GM18511 (cell line): ENCODE data around the gene SEH1L.
"Not testable (repeated sequence)": the region's sequence is repeated elsewhere in the genome, so short reads cannot be mapped to it uniquely, and the experiment has no call there.

Experiments
- ATAC-seq: cut with Tn5 transposase; IDR thresholded peaks from one replicate; pipeline ENCODE4 v1.9.1; 2021; ENCODE audit warnings: mild to moderate bottlenecking, moderate library complexity; ENCODE audit not compliant: unreplicated experiment

Gene SEH1L, protein sequence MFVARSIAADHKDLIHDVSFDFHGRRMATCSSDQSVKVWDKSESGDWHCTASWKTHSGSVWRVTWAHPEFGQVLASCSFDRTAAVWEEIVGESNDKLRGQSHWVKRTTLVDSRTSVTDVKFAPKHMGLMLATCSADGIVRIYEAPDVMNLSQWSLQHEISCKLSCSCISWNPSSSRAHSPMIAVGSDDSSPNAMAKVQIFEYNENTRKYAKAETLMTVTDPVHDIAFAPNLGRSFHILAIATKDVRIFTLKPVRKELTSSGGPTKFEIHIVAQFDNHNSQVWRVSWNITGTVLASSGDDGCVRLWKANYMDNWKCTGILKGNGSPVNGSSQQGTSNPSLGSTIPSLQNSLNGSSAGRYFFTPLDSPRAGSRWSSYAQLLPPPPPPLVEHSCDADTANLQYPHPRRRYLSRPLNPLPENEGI

DNA sequence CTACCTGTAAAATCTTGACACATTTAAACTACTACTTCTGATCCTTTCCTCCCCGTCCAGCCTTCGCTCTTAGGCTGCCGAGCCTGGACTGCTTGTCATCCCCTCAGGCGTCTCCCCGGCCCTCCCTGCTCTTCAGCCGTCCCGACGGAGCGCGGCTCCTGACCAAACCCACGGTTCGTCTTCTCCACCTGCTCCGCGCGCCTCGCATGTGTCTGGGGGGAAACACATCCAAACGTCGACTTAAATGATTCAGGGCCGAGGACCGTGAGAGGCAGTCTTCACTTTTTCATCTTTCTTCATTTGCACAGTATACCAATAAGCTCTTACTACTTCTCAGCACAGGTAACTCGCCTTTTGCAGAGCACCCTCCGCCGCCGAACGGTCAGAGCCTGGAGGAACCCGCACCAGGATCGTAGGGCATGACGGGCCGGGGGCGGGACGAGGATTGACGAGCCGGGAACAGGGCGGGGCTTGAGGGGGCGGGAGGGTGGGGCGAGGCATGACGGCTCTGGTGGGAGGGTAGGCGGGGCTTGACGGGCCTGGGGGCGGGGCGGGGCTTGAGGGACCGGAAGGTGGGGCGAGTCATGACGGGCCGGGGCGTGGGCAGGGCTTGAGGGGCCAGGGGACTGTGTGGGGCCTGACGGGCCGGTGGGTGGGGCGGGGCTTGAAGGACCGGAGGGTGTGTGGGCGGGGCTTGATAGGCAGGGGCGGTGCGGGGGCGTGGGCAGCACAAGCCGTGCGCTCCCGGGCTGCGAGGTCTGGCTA, at the start of gene SEH1L:
SEH1L (plus strand) TSS at position 727 of the 765 bp plus-strand sequence. CDS start 111 bp downstream, outside the sequence.
- peak; percentile 73 for ATAC-seq

DNA sequence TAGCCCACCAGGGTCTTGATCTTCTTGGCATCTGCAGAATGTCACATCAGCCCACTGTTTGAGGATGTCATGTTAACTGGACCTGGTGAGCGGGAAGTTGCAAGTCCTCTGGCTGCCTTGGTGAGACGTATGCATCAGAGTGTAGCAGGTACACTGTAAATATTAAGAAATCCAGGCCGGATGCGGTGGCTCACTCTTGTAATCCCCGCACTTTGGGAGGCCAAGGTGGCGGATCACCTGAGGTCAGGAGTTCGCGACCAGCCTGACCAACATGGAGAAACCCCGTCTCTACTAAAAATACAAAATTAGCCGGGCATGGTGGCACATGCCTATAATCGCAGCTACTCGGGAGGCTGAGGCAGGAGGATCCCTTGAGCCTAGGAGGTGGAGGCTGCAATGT, 46.6 kb upstream of the SEH1L start:
- not testable (repeated sequence) for ATAC-seq

GRCh38 chr18:12904012-12904516, 43.7 kb upstream of the SEH1L start:
- ATAC-seq: no peak

DNA sequence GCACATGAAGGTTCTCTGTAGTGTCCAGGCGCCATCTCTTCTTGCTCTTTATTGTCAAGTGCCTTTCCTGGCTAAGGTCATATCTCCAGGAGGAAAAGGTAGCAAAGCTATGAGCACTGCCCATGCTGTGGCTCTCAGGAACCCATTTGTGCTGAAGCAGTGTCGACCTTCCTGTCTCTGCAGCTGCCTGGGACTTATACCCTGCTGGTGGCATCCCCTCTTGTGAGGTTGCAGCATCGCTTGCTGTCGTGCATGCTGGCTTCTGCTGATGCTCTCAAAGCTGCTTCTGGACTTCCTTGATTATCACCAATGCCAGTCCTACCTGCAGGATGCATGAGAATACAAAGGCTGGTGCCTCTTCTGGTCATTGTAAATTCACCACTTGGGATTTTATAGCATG, 41.7 kb upstream of the SEH1L start:
- no peak for ATAC-seq

DNA sequence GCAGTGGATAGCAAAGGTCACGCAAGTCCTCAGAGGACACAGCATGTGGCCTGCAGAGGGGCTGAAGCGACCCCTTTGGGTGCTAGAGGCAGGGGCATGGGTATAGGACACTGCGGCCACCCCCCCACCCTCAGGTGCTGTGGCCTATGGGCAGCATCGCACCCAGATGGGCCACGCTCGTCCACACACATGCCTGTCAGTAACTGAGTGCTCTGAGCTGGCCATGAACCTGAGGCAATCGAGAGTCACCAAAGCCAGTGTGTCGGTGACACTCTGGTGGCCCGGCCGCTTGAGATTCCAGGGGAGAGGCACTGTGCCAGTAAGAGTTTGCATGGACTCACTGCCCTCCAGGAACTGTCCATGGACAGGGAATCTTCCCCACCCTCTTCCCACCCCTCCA, 41.0 kb upstream of the SEH1L start:
- ATAC-seq: no peak

DNA sequence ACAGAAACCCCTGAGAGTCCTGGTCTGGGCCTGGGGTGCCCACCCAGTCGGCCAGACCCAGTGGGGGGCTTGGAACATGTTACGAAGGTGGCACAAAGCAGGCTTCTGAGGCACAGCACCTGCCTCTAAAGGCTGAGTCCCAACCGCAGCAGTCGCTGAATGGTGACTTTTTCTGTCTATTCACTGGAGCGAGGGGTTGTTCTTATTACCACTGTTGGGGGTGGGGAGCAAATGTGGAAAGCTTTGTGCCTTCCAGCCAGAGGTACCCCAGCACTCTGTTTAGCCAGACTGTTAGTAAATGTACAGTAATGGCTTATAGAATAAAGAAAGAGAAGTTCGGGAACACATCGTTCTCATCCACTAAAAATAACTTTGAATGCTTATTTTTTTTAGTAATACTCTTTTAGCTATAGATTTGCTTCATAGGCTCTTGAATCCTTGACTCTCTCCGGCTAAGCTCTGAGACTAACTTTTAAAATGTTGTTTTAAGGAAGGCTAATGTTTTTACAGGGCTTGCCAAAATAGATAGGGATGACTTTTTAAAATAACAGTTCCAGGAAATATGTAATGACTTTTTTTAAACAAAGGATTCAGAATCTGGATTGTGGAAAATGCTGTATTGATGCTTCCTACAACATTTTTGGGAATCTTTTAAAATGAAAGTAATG, 40.4 kb upstream of the SEH1L start:
- no peak for ATAC-seq

DNA sequence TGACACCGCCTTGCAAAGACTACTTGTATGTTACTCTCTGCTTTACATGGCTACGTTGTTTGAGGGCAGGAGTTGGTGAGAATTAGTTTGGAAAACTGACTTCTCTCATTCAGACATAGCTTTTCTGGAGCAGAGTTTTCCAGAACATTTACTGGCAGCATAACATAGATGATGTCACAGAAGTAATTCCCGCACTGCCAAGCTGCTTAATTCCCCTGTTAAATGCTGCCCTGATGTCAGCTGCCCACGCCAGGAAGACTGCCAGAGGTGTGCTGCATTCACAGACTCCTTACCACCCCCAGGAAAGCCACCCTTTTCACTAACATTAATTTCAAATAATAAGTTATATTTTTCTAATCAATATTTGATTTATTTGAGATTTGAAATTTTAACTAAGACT, 39.1 kb upstream of the SEH1L start:
- ATAC-seq: no peak

GRCh38 chr18:12911025-12911928, 36.5 kb upstream of the SEH1L start:
- peak; percentile 56 for ATAC-seq

- ATAC-seq: no peak
Measured at GRCh38 chr18:12911929-12912703, 35.7 kb upstream of the SEH1L start.

DNA sequence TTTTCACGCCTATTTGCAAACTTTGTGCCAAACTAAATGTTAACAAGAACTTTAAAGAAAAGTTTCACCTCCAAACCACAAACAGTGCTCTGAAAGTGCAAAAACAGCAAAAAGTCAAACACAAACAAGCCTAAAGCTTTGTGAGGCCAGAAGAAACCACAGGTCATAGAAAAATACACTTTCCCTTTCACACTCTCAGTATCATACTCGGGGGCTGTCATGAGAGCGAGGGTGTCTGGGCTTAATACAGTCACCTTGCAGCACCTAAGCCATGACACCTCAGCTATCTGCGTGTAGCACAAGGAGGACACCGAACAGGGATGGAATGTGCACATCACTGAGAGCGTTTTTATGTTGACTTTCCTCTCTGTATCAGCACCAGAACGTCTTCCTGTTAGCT, 26.6 kb upstream of the SEH1L start:
- ATAC-seq: peak; percentile 75

GRCh38 chr18:12922266-12922665, 25.5 kb upstream of the SEH1L start:
- no peak for ATAC-seq

DNA sequence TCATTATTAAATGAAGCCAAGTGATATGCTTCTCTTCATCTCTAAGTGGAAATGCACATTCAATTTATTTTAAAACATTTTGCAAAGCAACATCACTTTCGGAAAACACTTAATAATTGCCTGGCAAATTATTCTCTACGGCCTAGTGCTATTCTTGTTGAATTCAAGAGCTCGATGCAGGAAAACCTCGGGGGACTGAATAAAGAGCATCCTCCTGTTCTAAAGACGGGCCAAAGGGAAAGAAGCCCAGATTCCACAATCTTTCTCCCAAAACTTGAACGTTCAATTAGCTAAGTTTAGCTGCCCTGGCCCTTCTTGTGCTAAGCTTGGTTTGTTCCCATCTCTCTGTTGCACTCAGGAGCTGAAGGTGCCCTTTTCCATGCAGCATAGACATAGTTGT, 23.2 kb upstream of the SEH1L start:
- ATAC-seq: no peak

- no peak for ATAC-seq
Measured at GRCh38 chr18:12928206-12928605, 19.6 kb upstream of the SEH1L start.

- ATAC-seq: no peak
Measured at GRCh38 chr18:12928641-12929040, 19.2 kb upstream of the SEH1L start.

- ATAC-seq: no peak
Measured at GRCh38 chr18:12929477-12930083, 18.2 kb upstream of the SEH1L start.

DNA sequence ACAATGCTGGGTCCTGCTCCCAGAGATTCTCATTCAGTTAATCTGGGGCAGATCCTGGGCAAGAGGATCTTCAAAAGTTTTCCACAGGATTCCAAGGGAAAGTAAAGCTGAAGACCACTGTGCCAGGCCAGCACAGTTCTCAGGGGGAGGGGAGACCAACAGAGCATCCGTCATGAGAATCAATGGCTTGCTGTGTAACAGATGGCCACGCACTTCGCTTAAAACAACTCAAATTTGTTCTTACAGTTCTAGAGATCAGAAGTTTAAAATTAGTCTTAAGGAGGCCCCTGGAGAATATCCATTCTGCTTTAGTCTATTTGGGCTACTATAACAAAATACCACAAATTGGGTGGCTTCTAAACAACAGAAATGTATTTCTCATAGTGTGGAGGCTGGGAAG, 17.4 kb upstream of the SEH1L start:
- no peak for ATAC-seq

GRCh38 chr18:12930908-12931307, 16.9 kb upstream of the SEH1L start:
- ATAC-seq: no peak

DNA sequence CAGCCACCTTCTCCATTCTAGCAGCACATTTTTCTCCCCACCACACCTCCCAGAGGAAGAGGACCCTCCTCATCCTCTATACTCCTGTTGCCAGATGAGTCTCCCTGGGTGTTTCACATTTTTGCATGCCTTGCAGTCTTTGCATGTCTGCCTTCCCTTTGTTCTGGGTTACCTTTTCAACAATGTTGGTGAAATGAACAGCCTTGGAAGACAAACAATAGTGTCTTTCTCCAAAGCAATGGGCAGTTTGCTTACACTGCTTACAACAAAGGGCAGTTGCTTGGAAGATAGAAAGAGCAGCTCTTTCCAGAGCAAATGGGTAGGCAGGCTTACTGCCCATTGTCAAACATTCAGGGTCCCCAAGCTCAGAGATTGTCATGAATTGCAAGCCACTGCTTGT, 14.5 kb upstream of the SEH1L start:
- ATAC-seq: no peak

DNA sequence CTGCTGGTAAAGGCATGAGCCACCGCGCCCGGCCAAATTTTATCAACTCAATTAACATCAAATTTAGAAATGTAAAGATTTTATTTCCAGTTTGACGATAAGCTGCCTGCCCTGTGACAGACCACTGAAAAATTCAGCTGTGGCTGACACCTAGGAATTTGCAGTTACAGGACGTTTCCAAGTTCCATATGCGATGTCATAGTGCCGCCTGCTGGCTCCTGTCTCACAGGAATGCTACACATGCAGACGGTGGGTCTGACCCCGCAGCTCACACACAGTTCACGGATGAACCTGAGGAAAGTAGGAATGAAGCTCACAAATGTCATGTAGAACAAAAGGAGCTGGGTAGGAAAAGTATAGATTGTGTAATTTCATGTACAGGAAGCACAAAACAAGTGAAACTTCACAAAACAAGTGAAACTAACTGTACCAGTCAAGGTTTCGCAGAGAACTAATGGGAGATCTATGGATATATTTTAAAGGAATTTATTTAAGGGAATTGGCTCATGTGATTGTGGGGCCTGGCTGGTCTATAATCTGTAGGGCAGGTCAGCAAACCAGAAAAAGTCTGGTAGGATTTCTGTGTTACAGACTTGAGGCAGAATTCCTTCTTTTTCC, 13.2 kb upstream of the SEH1L start:
- no peak for ATAC-seq
